Inferior parietal cortex (tissue), 1 donor: ENCODE results near the gene SLFN12L.
A peak's percentile ranks its signal among the peaks of the same experiment; 100 is the strongest.
"Not testable (repeated sequence)": the region's sequence is repeated elsewhere in the genome, so short reads cannot be mapped to it uniquely, and the experiment has no call there.

Experiments
- DNase-seq: peaks from one replicate; pipeline ENCODE4 v3.0.0-alpha.2; 2016; ENCODE audit errors: extremely low spot score

SLFN12L gene

GRCh38 chr17:35537601-35538141 is at the start of gene SLFN12L:
SLFN12L (minus strand) TSS chr17:35537678; CDS start chr17:35522364, 15,314 bp downstream.
- DNase-seq, result no peak

- no peak for DNase-seq
Observed at GRCh38 chr17:35586569-35587073, 49.1 kb upstream of the SLFN12L start.

DNA sequence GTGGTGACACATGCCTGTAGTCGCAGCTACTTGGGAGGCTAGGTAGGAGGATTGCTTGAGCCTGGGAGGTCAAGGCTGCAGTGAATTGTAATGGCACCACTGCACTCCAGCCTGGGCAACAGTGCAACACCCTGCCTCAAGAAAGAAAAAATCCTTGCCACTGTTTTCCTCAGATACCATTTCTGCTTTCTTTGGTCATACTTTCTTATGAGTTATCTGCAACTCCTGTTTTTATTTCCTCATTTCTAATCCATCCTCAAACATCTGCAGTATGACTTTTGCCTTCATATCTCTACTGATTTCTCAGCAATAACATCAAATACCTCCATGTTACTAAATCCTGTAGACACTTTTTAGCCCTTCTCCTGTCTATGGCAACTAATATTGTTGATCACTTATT is 46.6 kb upstream of the SLFN12L start:
- no peak for DNase-seq

DNA sequence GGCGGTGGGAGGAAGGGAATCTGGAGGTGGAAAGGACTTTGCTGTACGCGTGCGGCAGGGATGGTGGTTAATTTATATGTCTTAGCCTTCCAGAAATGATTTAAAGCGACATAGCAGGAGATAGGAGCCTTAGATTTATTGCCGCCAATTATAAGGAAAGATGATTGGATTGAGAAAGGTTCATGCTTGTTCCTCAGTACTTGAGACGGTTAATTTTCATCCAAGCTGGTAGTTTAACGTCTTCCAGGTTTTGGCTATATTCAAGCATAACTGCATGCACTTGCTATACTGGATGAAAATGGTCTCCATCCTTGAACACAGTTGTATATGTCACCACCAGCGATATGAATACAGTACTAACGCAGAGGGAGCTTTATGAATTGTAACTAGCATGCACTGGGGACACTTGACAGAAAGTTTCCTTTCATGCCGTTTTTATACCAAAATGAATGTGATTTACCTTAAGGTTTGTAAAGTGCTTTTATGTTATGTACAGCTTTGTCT is 41.5 kb upstream of the SLFN12L start:
- no peak for DNase-seq

- peak; percentile 97 for DNase-seq
Observed at GRCh38 chr17:35578197-35578928, 40.9 kb upstream of the SLFN12L start, which contains the start of gene PEX12. PEX12 (minus strand) TSS chr17:35578571; CDS start chr17:35578021, 550 bp downstream.

DNA sequence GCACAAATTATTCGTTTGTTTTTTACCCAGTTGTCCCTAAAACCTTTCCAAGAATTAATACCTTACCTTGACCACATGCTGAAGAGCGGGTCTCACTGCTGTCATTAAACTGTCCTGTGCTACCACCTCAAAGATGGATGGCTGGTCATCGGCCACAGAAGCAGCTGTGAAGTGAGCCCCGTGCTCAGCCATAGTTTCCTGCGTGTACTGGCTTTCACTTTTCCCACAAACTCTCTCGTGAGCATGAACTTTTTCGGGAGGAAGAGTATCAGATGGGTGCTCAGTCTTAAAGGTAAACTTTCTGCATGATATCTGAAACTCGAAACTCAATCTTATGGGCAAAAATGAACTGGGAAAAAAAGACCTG is 40.3 kb upstream of the SLFN12L start:
- DNase-seq, result peak; percentile 14

DNA sequence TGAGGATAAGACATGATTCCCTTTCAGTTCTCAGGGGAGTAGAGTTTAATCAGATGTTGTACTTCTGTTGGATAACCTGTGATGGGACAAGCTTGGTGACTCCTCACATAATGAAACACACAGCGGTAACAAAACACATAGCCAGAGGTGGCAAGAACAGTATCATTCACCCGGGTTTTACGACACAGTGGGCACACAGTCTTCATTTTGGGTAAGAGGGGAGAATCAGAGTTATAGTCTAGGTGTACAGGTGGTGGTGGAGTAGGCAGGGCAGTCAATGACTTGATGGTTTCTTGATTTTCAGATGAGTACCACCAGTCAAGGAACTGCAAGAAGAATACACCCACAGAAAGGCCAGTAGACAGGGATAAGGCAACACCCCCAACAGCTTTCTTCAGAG is 38.3 kb upstream of the SLFN12L start:
- no peak for DNase-seq

DNA sequence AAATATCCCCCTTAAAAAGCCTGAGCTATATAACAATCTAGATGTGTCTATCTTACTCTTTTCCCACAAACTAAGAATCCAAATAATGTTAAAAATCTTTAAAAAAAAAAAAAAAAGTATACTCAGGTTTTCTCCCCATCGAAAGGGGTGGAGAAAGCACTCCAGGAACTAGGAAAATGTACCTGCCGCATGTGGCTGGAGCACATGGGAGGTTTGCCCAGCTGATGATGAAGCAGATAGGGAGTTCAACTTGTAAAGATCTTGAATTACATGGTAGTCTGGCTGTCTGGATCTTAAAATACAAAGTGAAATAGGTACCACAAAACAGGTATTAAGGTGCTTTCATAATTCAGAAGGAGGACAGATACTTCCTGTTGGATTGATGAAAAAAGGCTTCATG is 31.9 kb upstream of the SLFN12L start:
- no peak for DNase-seq

DNA sequence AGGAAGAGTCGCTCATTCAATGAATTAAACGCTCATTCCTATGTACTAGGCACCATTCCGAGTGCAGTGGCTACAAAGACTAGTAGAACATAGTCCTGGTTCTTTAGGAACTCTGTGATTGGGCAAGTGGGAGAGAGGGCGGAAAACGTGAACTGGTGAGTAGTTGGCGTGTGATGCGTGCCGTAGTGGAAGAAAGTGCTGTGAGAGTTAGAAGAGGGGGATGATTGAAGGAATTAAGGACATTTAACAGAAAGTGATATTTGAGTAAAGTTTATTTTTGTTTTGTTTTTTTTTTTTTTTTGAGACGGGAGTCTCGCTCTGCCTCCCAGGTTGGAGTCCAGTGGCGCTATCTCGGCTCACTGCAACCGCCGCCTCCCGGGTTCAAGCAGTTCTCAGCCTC is 31.1 kb upstream of the SLFN12L start:
- no peak for DNase-seq

- DNase-seq, result no peak
Observed at GRCh38 chr17:35566968-35567367, 29.5 kb upstream of the SLFN12L start.

- DNase-seq, result not testable (repeated sequence)
Observed at GRCh38 chr17:35563181-35563580, 25.7 kb upstream of the SLFN12L start.

DNA sequence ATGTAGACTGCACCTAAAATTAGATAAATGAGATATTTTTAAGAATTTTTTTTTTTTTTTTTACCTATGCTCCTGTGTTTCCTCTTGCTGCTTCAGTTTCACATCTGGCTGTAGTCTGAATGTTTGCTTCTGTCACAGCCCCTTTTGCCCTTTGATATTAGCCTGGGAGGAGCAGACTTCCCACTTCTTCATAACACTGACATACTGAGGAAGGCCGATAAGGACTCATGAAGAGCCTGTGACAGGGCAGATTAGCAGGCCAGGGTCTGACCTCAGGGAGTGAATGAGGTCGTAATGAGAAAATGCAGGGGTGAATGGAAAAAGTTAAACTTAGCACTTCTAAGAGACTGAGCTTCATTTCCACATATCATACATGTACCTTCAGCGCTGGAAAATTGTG is 23.2 kb upstream of the SLFN12L start, which contains the start of gene SLFN14:
Gene SLFN14 (minus strand): TSS at position 117 of the 400 bp plus-strand sequence. CDS start 2,757 bp downstream, outside the sequence.
- peak; percentile 35 for DNase-seq

DNA sequence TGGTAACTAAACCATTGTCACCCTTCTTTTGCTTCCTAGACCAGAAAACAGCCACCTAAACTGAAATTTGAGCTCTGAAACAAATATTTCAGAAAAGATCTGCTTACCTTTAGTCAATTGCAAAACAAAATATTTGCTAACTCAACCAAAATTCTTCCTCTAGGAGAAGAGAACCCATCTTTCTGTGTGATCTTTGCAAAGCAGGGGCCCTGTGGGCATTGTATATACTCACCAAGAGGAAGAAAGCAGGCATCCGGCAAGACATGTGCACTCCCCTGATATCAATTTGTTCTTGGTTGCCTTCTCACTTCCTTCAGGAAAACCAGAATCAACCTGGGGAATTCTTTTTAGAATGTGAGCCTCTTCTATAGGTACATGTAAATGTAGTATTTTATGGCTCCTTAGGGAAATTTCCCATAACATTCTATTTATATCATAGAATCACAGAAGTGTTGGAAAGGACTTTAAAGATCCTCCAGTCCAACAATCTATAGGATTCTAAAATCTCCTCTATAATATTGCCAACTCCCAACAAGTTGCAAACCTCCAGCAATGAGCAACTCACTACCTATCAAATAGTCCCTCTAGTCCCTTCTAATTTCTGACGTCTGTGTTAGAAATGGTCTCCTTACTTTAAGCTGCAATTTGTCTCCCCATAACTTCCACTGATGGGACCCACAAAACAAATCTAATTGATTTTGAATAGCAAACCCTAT is 22.2 kb upstream of the SLFN12L start:
- DNase-seq, result no peak

GRCh38 chr17:35557353-35557752 is 19.9 kb upstream of the SLFN12L start:
- DNase-seq, result no peak

GRCh38 chr17:35555691-35556090 is 18.2 kb upstream of the SLFN12L start:
- DNase-seq, result no peak

DNA sequence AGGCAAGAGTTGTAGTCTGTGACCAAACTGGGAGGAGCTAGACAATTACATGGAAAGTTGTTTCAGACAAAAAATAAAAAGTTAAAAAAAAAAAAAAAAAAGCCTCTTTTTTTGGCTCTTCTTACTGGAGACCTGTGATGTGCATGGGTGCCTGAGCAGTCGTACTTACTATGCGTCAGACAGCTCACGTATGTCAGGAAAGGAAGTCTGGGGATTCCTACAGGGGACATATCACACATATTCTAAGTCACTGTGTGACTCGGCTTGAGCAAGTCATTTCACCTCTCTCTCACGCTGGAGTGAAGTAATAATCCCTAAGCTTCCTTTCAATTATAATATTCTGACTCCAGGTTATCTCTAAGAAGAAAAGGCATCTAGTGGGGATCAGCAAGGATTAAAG is 17.2 kb upstream of the SLFN12L start:
- no peak for DNase-seq

DNA sequence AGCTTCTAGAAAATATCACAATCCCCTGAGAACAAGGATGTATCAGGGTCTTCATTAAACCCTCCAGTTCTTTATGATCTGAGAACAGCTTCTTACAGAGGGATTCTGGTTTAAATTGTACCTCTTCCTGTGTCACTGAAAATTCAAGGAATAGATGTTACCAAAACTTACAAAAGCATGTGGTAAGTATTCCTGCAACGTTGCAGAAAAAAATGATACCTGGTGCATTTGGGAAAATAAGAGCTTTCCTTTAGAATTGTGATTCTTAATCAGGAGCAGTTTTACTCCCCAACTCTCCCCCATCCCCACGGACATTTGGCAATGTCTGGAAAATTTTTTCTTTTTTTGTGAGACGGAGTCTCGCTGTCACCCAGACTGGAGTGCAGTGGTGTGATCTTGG is 15.8 kb upstream of the SLFN12L start:
- no peak for DNase-seq

DNA sequence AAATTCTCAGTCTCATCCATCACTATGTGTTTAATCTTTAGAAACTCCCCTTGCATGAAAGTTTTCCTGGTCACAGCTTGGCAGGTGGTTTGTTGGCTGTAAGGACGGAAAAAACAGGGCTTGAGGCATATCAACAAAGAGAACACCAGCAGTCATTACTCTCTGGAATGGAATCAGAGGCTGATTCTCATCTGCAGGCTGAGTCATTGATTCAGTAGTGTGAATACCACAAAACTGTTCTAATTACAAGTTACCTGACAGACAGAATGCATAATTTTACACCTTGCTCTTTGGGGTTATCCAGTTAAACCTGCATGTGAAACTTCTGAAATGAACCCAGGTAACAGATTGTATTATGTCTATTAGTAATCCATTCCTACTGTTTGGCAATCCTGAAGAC is 11.5 kb upstream of the SLFN12L start:
- DNase-seq, result no peak

GRCh38 chr17:35548208-35548810 is 10.8 kb upstream of the SLFN12L start:
- no peak for DNase-seq

GRCh38 chr17:35546487-35546886 is 9.0 kb upstream of the SLFN12L start:
- no peak for DNase-seq

GRCh38 chr17:35545150-35545549 is 7.7 kb upstream of the SLFN12L start:
- no peak for DNase-seq

DNA sequence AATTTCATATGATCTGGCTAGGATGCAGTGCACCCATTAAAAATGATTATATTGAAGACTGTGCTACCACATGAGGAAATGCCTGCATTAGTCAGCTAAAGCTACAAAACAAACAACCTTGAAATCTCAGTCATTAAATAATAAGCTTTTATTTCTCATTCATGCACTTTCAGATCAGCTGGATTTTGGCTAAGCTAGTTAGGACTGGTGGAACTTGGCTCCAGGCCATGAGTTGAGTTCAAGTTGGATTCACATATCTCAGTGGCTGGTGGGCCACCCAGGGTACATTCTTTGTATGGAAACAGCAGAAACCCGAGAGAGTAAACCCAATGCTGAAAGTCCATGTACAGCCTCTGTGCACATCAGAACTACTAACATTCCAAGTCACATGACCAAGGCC is 6.4 kb upstream of the SLFN12L start:
- DNase-seq, result no peak
